ENCODE measurements around the gene SLC39A11.
"Not testable (repeated sequence)": the region's sequence is repeated elsewhere in the genome, so short reads cannot be mapped to it uniquely, and the experiment has no call there.

The SLC39A11 gene

DNA sequence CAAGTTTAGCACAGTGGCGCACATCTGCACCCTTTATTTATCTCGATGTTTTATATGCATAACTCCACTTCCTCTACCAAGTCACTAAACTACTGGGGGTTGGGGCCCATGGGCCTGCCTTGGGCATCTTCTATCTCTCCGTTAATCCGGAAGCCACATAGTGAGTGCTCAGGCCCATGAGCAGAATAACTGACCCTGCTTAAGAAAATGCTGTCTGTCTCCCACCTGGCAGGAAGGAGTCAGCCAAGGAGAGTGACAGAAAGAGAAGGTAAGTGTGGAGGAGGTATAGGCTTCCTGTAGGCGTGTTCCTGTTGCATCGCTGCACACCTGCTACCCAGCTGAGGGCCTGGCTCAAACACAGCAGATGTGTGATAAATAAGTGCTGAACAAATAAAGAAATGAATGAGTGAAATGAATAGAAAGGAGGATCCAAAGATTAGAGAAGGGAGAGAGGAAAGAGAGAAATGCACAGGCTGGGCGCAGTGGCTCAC, 320.1 kb downstream of the SLC39A11 start:
- Mint-ChIP-seq H3K4me3 (no peak overlapping the region), H3K36me3 (peaks cover 28% of the 10 kb centered on the region), H3K27ac (no peak overlapping the region), H3K9me3 (ENCODE audit: low read depth) (peaks cover 4% of the 10 kb centered on the region), H3K4me1 (ENCODE audit: low read depth) (no peaks in the 10 kb centered on the region), H3K27me3 (no peaks in the 10 kb centered on the region)

DNA sequence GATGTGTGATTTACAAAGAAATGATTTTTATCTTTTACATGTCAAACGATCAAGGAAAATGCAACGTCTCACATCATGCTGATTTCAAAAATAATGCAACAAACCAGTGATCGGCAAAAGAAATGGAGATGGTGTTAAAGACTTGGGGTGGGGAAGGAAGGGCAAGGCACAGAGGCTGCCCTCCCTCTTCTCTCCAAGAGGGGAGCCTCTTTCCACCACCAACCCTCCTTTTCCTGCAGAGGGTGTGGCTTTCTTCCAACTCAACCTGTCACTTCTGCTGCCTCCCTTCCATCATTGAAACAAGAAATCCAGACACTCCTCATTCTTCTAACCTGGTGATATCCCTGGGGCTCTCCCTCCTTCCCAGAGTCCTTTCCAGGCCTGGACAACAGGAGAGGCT, 320.8 kb downstream of the SLC39A11 start:
- H3K4me1 Mint-ChIP-seq (ENCODE audit: low read depth) = no peaks in the 10 kb centered on the region
- H3K4me3 Mint-ChIP-seq = no peak overlapping the region
- no peak overlapping the region for H3K27ac Mint-ChIP-seq
- no peaks in the 10 kb centered on the region for H3K27me3 Mint-ChIP-seq
- H3K36me3 Mint-ChIP-seq = peaks cover 28% of the 10 kb centered on the region
- peaks cover 4% of the 10 kb centered on the region for H3K9me3 Mint-ChIP-seq (ENCODE audit: low read depth)

DNA sequence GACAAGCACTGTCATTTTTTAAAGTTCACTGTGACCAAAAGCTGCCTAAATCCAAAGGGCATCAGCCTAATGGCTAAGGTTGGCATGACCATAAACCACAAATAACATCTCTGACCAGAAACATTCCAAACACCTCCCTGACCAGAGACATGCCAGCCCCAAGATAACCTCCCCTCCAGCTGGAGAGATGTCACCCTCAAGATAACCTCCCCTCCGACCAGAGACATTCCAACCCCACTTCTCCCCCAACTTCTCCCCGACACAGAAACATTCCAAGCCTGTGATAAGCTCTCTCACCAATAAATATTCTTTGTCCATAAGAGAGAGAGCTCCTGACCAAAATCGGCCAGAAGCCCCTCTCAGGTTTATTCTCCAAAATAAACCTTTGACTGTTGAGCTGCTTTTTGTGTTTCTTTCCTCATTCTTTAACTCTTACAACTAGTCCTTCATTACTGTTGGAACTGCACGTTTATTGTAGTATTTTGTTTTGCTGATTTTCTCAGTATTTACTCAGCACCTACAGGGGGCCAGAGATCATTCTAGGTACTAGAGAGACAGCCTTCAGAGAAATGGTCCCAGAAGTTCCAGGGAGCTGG, 325.6 kb downstream of the SLC39A11 start:
- peaks cover 4% of the 10 kb centered on the region for H3K9me3 Mint-ChIP-seq (ENCODE audit: low read depth)
- H3K27me3 Mint-ChIP-seq = no peaks in the 10 kb centered on the region
- no peak overlapping the region for H3K4me3 Mint-ChIP-seq
- no peaks in the 10 kb centered on the region for H3K4me1 Mint-ChIP-seq (ENCODE audit: low read depth)
- H3K36me3 Mint-ChIP-seq = peaks cover 18% of the 10 kb centered on the region
- no peak overlapping the region for H3K27ac Mint-ChIP-seq

DNA sequence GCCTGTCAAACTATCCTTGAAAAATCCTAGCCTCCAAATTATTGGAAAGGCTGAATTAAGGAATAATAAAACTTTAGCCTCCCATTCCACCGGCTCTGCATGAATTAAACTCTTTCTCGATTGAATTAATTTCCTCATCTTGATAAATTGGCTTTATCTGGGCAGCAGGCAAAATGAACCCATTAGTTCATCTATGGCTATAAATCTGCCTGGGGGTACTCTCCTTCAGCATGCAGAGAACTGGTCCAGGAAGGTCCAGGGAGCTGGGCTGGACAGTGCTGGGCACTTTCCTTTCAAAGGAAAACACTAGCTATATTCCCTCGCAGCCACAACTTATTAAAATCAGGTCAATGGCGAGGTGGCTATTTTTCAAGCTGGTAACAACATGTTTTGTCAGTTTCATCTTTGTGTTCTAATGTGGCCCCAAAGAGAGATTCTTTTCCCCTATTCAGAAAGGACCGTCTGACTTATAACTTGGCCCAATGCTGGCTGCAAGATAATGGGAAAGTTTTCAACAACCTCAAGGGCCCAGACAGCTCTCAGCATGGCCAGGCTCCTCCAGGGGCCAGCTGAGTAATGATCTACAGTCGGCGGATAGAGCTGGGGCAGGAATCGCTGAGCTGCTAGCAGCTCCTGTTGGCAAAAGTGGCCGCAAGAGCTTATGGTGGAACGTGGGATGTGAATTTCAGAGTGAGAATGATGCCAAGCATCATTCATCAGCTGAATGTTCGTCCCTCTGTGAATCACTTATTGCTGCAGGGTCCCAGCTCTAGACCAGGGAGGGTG, 326.9 kb downstream of the SLC39A11 start:
- H3K27me3 Mint-ChIP-seq = no peaks in the 10 kb centered on the region
- H3K27ac Mint-ChIP-seq = no peak overlapping the region
- H3K4me1 Mint-ChIP-seq (ENCODE audit: low read depth) = no peaks in the 10 kb centered on the region
- H3K36me3 Mint-ChIP-seq = peaks cover 9% of the 10 kb centered on the region
- no peak overlapping the region for H3K4me3 Mint-ChIP-seq
- H3K9me3 Mint-ChIP-seq (ENCODE audit: low read depth) = peaks cover 2% of the 10 kb centered on the region

DNA sequence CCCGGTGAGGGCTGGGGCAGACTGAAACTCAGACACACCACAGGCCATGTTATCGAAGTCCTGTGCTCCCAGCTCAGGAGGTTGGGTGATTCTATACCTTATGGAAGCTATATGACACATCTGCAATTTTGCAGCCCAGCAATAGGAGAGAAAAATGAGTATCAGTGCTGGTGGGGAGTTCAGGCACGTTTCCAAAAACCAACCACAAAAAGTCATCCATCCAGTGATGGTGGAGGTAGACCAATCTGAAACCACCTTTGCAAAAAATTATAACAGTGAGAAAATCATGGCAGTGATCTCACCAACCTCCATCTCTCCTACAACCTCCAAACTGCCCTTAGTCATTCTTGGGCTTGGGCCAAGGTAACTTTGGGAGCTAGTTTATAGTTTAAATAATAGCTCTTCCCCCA, 327.9 kb downstream of the SLC39A11 start:
- Mint-ChIP-seq H3K4me1 (ENCODE audit: low read depth) (no peaks in the 10 kb centered on the region), H3K27ac (no peak overlapping the region), H3K36me3 (peaks cover 3% of the 10 kb centered on the region), H3K27me3 (no peaks in the 10 kb centered on the region), H3K9me3 (ENCODE audit: low read depth) (no peaks in the 10 kb centered on the region), H3K4me3 (no peak overlapping the region)

DNA sequence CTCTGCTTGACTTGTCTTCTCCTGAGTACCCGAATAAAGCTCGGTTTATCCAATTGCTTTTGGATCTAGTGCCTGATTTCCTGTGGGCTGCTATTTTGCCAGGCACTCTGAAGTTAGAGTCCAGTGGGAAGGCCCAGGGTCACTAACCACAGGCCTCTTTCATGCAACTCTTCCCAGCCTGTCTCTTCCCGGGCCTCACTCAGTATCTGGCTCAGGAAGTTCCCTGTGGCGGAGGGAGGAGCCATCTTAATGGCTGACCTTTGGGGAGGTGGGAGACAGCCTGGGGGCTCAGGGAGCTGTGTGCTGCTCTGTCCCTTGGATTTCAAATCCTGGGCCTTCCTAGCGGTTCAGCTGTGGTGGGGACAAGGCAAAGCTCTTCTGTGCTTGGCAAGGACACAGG, 328.5 kb downstream of the SLC39A11 start:
- H3K27me3 Mint-ChIP-seq = no peaks in the 10 kb centered on the region
- H3K4me1 Mint-ChIP-seq (ENCODE audit: low read depth) = no peaks in the 10 kb centered on the region
- peaks cover under 1% of the 10 kb centered on the region for H3K36me3 Mint-ChIP-seq
- no peak overlapping the region for H3K4me3 Mint-ChIP-seq
- H3K9me3 Mint-ChIP-seq (ENCODE audit: low read depth) = no peaks in the 10 kb centered on the region
- H3K27ac Mint-ChIP-seq = no peak overlapping the region

DNA sequence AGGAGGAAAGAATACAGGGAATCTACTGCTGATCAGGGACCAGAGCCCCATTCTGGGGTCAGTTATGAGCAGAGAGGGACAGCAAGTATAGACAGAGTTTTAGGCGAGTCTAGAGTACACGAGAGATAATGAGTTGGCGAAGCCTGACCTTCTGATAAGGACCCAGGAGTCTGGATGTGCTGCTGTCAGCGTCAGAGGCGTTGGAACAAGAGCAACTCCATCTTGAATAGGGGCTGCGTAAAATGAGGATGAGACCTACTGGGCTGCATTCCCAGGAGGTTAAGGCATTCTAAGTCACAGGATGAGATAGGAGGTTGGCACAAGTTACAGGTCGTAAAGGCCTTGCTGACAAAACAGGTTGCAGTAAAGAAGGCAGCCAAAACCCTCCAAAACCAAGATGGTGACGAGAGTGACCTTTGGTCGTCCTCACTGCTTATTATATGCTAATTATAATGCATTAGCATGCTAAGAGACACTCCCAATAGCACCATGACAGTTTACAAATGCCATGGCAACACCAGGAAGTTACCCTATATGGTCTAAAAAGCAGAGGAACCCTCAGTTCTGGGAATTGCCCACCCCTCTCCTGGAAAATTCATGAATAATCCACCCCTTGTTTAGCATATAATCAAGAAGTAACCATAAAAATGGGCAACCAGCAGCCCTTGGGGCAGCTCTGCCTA, 330.5 kb downstream of the SLC39A11 start:
- not testable (repeated sequence) for H3K4me1 Mint-ChIP-seq (ENCODE audit: low read depth); H3K4me3 Mint-ChIP-seq; H3K27me3 Mint-ChIP-seq; H3K27ac Mint-ChIP-seq; H3K9me3 Mint-ChIP-seq (ENCODE audit: low read depth); H3K36me3 Mint-ChIP-seq

DNA sequence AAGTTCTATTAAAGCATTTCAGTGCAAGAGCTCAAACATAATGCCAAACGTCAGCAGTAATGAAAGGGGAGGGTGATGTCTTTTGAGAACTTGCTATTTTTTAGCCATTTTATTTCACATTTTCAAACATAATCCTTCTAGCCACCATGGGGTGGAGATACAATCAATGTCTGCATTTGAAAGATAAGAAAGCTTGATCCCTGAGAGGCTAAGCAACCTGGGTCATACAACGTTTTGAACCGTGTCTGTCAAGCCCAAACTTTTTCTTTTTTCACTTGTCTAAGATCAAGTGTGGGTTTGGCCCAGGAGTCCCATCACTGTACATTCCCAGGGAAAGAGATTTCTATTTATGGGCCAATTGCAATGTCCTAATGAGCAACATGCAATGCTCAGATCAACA, 331.1 kb downstream of the SLC39A11 start:
- Mint-ChIP-seq H3K27ac (no peak overlapping the region), H3K9me3 (ENCODE audit: low read depth) (peaks cover 2% of the 10 kb centered on the region), H3K36me3 (peaks cover 4% of the 10 kb centered on the region), H3K4me1 (ENCODE audit: low read depth) (no peaks in the 10 kb centered on the region), H3K27me3 (no peaks in the 10 kb centered on the region), H3K4me3 (no peak overlapping the region)

DNA sequence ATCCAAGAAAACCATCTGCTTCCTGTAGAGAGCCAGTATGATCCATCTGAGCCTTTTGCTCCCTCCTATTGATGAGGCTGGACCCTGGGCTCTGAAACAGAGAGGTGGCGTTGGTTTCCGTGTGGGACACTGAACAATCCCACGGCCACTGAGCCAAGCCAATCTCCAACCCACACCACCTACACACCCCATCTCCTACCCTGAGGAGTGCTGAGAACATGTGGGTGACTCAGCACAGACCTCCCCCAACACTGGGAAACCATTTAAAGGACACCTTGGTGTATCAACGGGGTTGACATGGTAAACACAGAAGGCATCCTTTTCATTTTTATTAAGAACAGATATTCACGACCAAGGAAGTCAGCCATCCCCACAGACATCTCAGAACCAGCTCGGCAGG, 332.1 kb downstream of the SLC39A11 start:
- H3K27ac Mint-ChIP-seq = no peak overlapping the region
- H3K27me3 Mint-ChIP-seq = no peaks in the 10 kb centered on the region
- H3K4me3 Mint-ChIP-seq = no peak overlapping the region
- H3K4me1 Mint-ChIP-seq (ENCODE audit: low read depth) = no peaks in the 10 kb centered on the region
- peaks cover 4% of the 10 kb centered on the region for H3K9me3 Mint-ChIP-seq (ENCODE audit: low read depth)
- peaks cover 11% of the 10 kb centered on the region for H3K36me3 Mint-ChIP-seq

DNA sequence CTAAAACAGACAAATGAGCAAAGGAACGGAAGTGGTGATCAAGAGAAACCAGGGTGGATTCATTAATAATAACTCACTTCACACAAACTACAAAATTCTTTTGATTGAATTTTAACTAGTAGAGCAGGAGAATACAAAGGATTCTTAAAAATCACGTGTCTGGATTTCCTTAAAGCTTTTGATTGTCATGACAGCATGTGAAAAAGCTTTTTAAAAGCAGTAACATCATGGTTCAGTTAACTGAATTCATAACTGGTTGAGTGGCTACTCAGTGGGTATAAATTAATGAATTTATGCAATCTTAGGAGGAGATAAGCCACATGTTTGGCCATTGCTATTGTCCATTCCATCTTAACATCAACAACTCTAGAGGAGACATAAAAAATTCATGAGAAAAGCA, 333.2 kb downstream of the SLC39A11 start:
- peaks cover 11% of the 10 kb centered on the region for H3K36me3 Mint-ChIP-seq
- no peaks in the 10 kb centered on the region for H3K4me1 Mint-ChIP-seq (ENCODE audit: low read depth)
- no peak overlapping the region for H3K27ac Mint-ChIP-seq
- H3K9me3 Mint-ChIP-seq (ENCODE audit: low read depth) = peaks cover 4% of the 10 kb centered on the region
- H3K4me3 Mint-ChIP-seq = no peak overlapping the region
- no peaks in the 10 kb centered on the region for H3K27me3 Mint-ChIP-seq

DNA sequence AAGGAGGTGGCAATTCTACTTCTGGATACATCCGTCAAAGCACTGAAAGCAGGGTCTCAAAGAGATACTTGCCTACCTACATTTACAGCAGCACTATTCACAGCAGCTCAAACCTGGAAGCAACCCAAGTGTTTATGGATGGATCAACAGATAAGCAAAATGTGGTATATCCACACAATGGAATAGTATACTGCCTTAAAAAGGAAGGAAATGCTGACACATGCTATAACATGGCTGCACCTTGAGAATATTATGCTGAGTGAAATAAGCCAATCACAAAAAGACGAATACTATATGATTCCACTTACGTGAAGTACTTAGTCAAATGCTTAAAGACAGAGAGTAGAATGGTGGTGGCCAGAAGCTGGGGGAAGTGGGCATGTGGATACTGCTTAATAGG, 336.2 kb downstream of the SLC39A11 start:
- no peak overlapping the region for H3K27ac Mint-ChIP-seq
- H3K4me3 Mint-ChIP-seq = no peak overlapping the region
- H3K9me3 Mint-ChIP-seq (ENCODE audit: low read depth) = peaks cover 4% of the 10 kb centered on the region
- peaks cover 11% of the 10 kb centered on the region for H3K36me3 Mint-ChIP-seq
- H3K27me3 Mint-ChIP-seq = no peaks in the 10 kb centered on the region
- no peaks in the 10 kb centered on the region for H3K4me1 Mint-ChIP-seq (ENCODE audit: low read depth)

DNA sequence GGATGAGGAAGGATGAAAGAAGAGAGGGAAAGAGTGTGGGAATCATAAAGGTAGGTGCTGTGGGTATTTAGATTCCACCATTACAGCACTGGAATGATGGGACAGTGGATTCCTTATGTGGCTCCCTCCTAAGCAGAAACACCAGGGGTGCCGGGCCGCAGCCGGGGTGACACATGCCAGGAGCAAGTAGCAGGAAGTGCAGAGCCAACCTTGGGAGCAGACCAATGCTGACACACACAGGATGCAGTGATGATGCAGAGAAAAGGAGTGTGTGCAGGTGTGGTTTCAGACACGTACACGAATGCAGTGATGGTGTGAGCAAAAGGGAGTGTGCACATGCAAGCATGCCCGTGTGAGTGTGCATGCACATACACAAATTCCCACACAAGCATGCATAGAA, 338.0 kb downstream of the SLC39A11 start:
- Mint-ChIP-seq H3K27me3 (no peaks in the 10 kb centered on the region), H3K4me1 (ENCODE audit: low read depth) (no peaks in the 10 kb centered on the region), H3K4me3 (no peak overlapping the region), H3K9me3 (ENCODE audit: low read depth) (peaks cover 4% of the 10 kb centered on the region), H3K36me3 (peaks cover 11% of the 10 kb centered on the region), H3K27ac (no peak overlapping the region)

DNA sequence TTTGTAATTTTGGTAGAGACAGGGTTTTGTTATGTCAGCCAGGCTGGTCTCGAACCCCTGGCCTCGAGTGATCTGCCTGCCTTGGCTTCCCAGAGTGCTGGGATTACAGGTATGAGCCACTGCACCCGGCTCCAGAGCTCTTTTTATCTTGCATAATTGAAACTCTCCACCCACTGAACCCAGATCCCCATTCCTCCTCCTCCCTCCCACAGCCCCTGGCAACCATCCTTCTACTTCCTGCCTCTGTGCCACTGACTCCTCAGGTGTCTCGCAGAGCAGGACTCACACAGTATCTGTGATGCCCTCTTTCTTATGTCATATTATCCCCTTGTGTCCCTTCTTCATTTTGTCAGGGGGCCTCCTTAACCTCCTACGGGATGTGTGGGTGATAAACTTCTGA, 340.7 kb downstream of the SLC39A11 start:
- Mint-ChIP-seq H3K4me1 (ENCODE audit: low read depth) (no peaks in the 10 kb centered on the region), H3K36me3 (peaks cover 11% of the 10 kb centered on the region), H3K27me3 (no peaks in the 10 kb centered on the region), H3K9me3 (ENCODE audit: low read depth) (peaks cover 4% of the 10 kb centered on the region), H3K4me3 (no peak overlapping the region), H3K27ac (no peak overlapping the region)

DNA sequence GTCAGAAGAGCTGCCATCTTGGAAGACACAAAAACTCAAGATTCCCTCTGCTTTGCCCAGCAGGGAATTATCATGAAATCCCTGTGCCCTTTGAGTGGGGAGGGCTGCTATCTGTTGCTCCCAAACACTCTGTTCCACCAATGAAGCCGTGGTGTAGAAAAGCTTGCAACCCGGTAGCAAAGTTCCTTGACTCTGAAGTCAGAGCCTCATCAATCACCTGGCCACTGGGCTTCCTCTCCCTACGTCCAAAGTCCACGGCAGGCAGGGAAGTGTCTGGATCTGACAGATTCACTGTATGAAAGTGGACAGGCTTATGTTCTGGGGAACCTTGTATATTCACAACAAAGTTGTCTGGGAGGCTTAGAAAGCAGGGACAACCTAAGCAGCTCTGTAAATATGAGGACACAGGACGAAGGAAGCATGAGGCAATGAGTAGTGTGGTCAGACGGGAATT, 343.3 kb downstream of the SLC39A11 start:
- Mint-ChIP-seq H3K4me3 (no peak overlapping the region), H3K27ac (no peak overlapping the region)

DNA sequence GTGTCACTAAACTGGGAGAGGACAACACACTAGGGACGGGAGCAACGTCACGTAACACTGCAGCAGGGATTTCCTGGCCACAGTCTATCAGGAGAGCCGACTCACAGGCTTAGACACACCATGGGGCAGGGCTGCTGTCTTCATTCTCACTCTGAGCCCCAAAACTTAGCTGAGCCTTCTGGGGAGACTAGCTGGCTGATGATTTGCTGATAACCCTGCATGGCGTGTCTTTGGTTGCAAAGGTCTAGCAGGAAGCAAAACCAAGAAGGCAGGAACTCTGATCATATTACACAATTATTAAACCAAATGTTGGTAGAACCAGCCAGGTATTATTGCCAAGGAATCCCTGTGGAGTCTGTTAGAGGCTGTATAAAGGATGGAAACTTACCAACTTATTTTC, 345.0 kb downstream of the SLC39A11 start:
- Mint-ChIP-seq H3K9me3 (ENCODE audit: low read depth) (no peaks in the 10 kb centered on the region), H3K4me3 (no peak overlapping the region), H3K36me3 (peaks cover 2% of the 10 kb centered on the region), H3K4me1 (ENCODE audit: low read depth) (no peaks in the 10 kb centered on the region), H3K27ac (no peak overlapping the region), H3K27me3 (no peaks in the 10 kb centered on the region)

More for the DNA sequence above, 343.3 kb downstream of the SLC39A11 start:
- Mint-ChIP-seq H3K27me3 (no peaks in the 10 kb centered on the region), H3K36me3 (peaks cover 2% of the 10 kb centered on the region), H3K9me3 (ENCODE audit: low read depth) (no peaks in the 10 kb centered on the region), H3K4me1 (ENCODE audit: low read depth) (no peaks in the 10 kb centered on the region)
